KMS-11 (cell line): ENCODE results near the gene WFDC5.

Experiments used
- H2AFZ ChIP-seq: fragments of 200-600 bp; sonication (generic); 2 replicates; pipeline ENCODE4 v1.6.1; 2016; ENCODE audit warnings: antibody characterized with exemption, mixed run types, low read depth
- H3K27ac ChIP-seq: fragments of 200-600 bp; sonication (generic); 2 replicates; pipeline ENCODE4 v1.6.1; 2016; ENCODE audit warnings: mild to moderate bottlenecking, mixed run types
- H3K27me3 ChIP-seq: fragments of 200-600 bp; sonication (generic); 2 replicates; pipeline ENCODE4 v1.6.1; 2017; ENCODE audit warnings: mild to moderate bottlenecking, low read depth, mixed run types, moderate library complexity; ENCODE audit not compliant: insufficient read depth
- H3K36me3 ChIP-seq: fragments of 200-600 bp; sonication (generic); 2 replicates; pipeline ENCODE4 v1.6.1; 2017; ENCODE audit warnings: mild to moderate bottlenecking, mixed run types; ENCODE audit not compliant: insufficient read depth
- H3K4me1 ChIP-seq: fragments of 200-600 bp; sonication (generic); 2 replicates; pipeline ENCODE4 v1.6.1; 2016; ENCODE audit warnings: mild to moderate bottlenecking, low read depth, mixed run types; ENCODE audit not compliant: poor library complexity, severe bottlenecking
- H3K4me2 ChIP-seq: fragments of 200-600 bp; sonication (generic); 2 replicates; pipeline ENCODE4 v1.7.0; 2016; ENCODE audit warnings: mild to moderate bottlenecking, mixed run types
- H3K4me3 ChIP-seq: fragments of 200-600 bp; sonication (generic); IDR thresholded peaks from 2 replicates; pipeline ENCODE4 v1.6.1; 2017; ENCODE audit warnings: low read depth, low read length, mixed read lengths; ENCODE audit not compliant: insufficient read depth
- H3K79me2 ChIP-seq: fragments of 200-600 bp; sonication (generic); 2 replicates; pipeline ENCODE4 v1.6.1; 2016; ENCODE audit warnings: low read depth, mixed run types; ENCODE audit not compliant: insufficient read depth
- H3K9ac ChIP-seq: fragments of 200-600 bp; sonication (generic); 2 replicates; pipeline ENCODE4 v1.6.1; 2016; ENCODE audit warnings: mild to moderate bottlenecking, mixed run types
- H4K20me1 ChIP-seq: fragments of 200-600 bp; sonication (generic); 2 replicates; pipeline ENCODE4 v1.6.1; 2016; ENCODE audit warnings: mild to moderate bottlenecking, mixed run types; ENCODE audit not compliant: insufficient read depth
- CTCF ChIP-seq: fragments of 200-600 bp; sonication (generic); conservative IDR thresholded peaks from 2 replicates; pipeline ENCODE4 v1.6.1; 2017; ENCODE audit warnings: low read depth, mild to moderate bottlenecking, antibody characterized with exemption, low read length, moderate library complexity, mixed read lengths

Gene WFDC5

DNA sequence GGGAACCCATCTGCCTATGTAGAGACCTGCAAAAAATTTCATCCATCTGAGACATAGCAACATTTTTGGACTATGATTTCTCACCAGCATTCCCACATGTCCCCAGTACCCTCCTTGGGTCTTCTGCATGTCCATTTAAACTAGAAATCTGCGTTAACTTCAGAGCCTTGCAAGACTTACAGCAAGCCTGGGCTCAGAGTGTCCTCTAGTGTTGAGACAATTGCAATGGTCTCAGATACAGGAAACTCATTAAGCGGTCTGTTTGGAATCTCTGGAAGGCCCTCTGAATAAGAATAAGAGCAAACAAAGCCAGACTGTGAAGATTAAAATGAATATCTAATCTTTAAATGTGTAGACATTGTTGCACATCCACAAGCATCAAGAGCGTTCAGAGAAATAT is 39.2 kb upstream of the WFDC5 start:
- Histone ChIP-seq H3K9ac (no peak overlapping the region), H3K4me1 (no peaks in the 10 kb centered on the region), H3K4me3 (no peak overlapping the region), H3K27me3 (no peaks in the 10 kb centered on the region), H2AFZ (no peak overlapping the region), H3K27ac (no peak overlapping the region), H3K79me2 (no peaks in the 10 kb centered on the region), H3K36me3 (no peaks in the 10 kb centered on the region), H4K20me1 (no peaks in the 10 kb centered on the region), H3K4me2 (no peak overlapping the region)
- no peak for TF ChIP-seq CTCF

- Histone ChIP-seq H4K20me1 (no peaks in the 10 kb centered on the region), H2AFZ (no peak overlapping the region), H3K4me1 (no peaks in the 10 kb centered on the region), H3K79me2 (no peaks in the 10 kb centered on the region), H3K27me3 (no peaks in the 10 kb centered on the region), H3K4me3 (no peak overlapping the region), H3K36me3 (no peaks in the 10 kb centered on the region), H3K4me2 (no peak overlapping the region), H3K27ac (no peak overlapping the region), H3K9ac (no peak overlapping the region)
- TF ChIP-seq CTCF = no peak
Observed at GRCh38 chr20:45153752-45154151, 38.8 kb upstream of the WFDC5 start.

DNA sequence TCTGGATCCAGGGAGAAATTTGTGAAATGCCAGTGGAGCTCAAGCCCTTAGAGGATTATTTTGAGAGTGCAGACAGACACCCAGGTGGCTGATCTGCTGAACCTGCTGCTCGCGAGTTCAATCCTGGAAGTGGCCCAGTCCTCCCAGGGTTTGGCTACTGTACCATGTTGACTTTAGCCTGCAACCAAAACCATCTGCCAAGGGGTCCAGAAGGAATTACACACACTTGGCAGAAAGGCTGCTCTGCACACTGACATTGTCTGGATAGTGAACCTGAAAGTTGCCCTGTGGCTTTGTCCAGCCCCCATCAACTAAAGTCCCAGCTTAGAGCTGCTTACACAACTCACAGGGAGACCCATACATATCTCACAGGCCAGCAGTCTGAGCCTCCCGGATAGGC is 38.2 kb upstream of the WFDC5 start:
- Histone ChIP-seq H3K4me3 (no peak overlapping the region), H4K20me1 (no peaks in the 10 kb centered on the region), H2AFZ (no peak overlapping the region), H3K9ac (no peak overlapping the region), H3K36me3 (no peaks in the 10 kb centered on the region), H3K4me1 (no peaks in the 10 kb centered on the region), H3K27ac (no peak overlapping the region), H3K79me2 (no peaks in the 10 kb centered on the region), H3K27me3 (no peaks in the 10 kb centered on the region), H3K4me2 (no peak overlapping the region)
- no peak for TF ChIP-seq CTCF

- H3K4me1 ChIP-seq = no peaks in the 10 kb centered on the region
- no peaks in the 10 kb centered on the region for H4K20me1 ChIP-seq
- no peak overlapping the region for H3K4me3 ChIP-seq
- no peak overlapping the region for H3K27ac ChIP-seq
- no peak overlapping the region for H3K4me2 ChIP-seq
- H3K36me3 ChIP-seq = no peaks in the 10 kb centered on the region
- no peak overlapping the region for H3K9ac ChIP-seq
- H3K79me2 ChIP-seq = no peaks in the 10 kb centered on the region
- H2AFZ ChIP-seq = no peak overlapping the region
- no peak for TF ChIP-seq CTCF
- H3K27me3 ChIP-seq = no peaks in the 10 kb centered on the region
Observed at GRCh38 chr20:45152405-45152804, 37.4 kb upstream of the WFDC5 start.

- H3K4me1 ChIP-seq = no peaks in the 10 kb centered on the region
- H3K36me3 ChIP-seq = no peaks in the 10 kb centered on the region
- no peak overlapping the region for H3K9ac ChIP-seq
- no peaks in the 10 kb centered on the region for H4K20me1 ChIP-seq
- no peak overlapping the region for H3K4me3 ChIP-seq
- H2AFZ ChIP-seq = no peak overlapping the region
- no peak overlapping the region for H3K4me2 ChIP-seq
- H3K79me2 ChIP-seq = no peaks in the 10 kb centered on the region
- H3K27me3 ChIP-seq = no peaks in the 10 kb centered on the region
- no peak overlapping the region for H3K27ac ChIP-seq
- TF ChIP-seq CTCF = no peak
Observed at GRCh38 chr20:45149062-45149461, 34.1 kb upstream of the WFDC5 start.
